Ramos (cell line): ENCODE data around the gene NEDD1.

ENCODE experiments used
- in situ Hi-C: fragments of 300-500 bp; cut with MboI; formaldehyde crosslinking; loops from one replicate; pipeline ENCODE4 v1.14.3; 2022; ENCODE audit warnings: low sequenced_read_pairs; ENCODE audit not compliant: unreplicated experiment

Gene NEDD1

DNA sequence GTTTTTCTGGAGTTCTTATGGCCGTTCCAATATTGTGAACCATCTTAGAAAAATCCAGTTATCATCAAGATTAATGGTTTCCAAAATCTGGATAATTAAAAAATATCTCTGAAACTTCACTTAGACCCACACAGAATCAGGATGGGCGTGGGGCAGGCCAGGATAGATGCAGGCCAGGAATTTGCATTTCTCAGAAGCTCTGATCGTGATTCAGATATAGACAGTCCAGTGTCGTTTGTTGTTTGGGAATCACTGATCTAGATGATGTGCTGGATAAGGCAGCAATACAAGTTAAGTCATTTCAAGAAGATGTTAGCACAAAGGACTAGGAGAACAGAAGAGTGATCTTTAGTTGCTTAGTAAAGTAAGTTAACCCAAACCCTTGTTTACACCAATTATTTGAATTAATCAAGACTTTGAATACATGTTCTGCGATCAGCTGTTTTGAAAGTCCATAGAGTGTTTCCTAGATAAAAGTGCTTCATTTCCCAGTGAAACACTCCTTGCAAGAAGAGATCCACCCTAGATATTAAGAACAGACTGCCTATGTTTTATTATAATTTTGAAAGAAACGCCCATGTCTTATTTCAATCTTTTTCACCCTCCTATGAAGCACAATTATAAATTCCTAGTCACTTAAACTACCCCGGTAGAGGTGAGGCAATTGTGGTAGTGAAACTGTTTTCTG lies 90.9 kb downstream of the NEDD1 start:
- in situ Hi-C loops: loop anchor here (25.0 kb wide), 1 partner anchor 1389 kb away; no protein-coding TSS in a partner anchor

DNA sequence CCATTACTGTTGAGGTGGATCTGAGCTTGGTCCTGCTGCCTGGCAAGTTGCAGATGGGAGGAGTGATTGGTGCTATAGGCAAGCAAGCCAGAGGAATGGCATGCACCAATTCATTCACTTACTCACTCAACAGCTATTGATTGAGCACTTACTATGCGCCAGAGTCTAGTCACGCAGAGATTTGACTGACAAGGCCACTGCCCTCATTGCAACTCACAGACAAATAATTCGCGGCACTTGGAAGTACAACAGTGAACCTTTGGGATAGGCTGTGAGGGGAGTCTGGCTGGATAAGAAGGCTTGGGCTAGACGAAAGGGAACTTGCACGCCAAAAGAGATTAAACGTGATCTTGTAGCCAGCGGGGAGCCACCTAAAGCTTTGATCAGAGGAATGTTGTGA lies 96.2 kb downstream of the NEDD1 start:
- in situ Hi-C loops: no loop called here
